ENCODE results near the gene C4BPA.

C4BPA gene

DNA sequence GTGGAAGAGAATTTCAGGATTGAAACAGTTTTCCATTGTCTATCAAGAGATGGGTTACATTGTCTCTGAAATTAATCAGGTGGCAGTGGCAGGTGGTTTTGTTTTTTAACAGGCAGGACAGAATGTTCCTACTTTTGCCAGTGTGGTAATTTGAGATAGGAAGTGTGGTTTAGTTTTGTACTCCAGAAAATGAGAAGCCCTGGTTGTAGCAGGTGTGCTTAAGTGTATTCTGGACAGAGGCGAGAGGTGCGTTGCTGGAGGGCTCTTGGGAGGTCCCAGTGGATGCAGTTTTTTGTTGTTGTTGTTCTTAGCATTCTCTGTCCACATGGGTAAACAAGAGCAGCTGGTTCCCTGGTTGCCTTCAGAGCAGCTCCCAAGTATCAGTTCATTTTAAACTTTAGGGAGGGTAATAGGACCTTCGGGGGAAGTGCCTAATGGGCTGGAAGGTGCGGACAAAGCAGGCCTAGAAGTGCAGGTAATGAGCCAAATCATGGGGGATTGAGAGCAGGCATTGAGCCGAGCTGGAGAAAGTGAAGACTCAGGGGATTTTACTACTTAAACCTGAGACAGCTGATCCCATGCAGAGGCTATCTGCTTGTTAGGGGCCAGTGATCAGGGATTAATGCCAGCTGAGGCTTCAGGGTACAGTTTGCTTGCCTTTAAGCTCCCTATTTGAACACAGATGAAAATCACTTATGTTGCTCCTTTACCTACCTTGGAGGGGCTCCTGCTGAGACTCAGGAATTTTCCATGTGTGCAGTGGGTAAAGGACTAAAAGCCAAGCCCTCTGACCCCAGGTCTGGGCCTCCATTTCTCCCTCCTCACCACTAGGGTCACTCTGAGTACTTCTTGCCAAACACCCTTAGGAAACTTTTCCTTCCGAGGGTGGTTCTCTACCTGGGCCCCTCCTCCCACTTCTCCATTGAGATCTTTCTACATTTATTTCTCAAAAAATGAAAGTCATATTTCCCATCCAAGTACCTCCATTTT lies 44.9 kb upstream of the C4BPA start:
- TF ChIP-seq, protein P1, sequence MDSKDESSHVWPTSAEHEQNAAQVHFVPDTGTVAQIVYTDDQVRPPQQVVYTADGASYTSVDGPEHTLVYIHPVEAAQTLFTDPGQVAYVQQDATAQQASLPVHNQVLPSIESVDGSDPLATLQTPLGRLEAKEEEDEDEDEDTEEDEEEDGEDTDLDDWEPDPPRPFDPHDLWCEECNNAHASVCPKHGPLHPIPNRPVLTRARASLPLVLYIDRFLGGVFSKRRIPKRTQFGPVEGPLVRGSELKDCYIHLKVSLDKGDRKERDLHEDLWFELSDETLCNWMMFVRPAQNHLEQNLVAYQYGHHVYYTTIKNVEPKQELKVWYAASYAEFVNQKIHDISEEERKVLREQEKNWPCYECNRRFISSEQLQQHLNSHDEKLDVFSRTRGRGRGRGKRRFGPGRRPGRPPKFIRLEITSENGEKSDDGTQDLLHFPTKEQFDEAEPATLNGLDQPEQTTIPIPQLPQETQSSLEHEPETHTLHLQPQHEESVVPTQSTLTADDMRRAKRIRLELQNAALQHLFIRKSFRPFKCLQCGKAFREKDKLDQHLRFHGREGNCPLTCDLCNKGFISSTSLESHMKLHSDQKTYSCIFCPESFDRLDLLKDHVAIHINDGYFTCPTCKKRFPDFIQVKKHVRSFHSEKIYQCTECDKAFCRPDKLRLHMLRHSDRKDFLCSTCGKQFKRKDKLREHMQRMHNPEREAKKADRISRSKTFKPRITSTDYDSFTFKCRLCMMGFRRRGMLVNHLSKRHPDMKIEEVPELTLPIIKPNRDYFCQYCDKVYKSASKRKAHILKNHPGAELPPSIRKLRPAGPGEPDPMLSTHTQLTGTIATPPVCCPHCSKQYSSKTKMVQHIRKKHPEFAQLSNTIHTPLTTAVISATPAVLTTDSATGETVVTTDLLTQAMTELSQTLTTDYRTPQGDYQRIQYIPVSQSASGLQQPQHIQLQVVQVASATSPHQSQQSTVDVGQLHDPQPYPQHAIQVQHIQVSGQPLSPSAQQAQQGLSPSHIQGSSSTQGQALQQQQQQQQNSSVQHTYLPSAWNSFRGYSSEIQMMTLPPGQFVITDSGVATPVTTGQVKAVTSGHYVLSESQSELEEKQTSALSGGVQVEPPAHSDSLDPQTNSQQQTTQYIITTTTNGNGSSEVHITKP (tag by site-specific recombination; IDR thresholded peaks at IDR 0.05) = no peak
- TF ChIP-seq ZNF549 (tag by site-specific recombination; IDR thresholded peaks at IDR 0.05) = no peak
- TF ChIP-seq ZNF768 (tag by site-specific recombination; IDR thresholded peaks at IDR 0.05) = no peak
- no peak for TF ChIP-seq ZSCAN23 (tag by site-specific recombination; IDR thresholded peaks at IDR 0.05)
- no peak for TF ChIP-seq ZBTB8A (tag by site-specific recombination; IDR thresholded peaks at IDR 0.05)
- Histone ChIP-seq H3K27ac (ENCODE audit: extremely low read depth, low read depth, low read length) (no peak overlapping the region), H3K9me3 (ENCODE audit: control insufficient read depth, insufficient read depth, low read depth, low read length) (no peaks in the 10 kb centered on the region), H3K4me3 (ENCODE audit: low read depth, low read length) (no peak overlapping the region), H3K4me1 (ENCODE audit: control insufficient read depth, insufficient read depth, low read length) (no peaks in the 10 kb centered on the region), H3K36me3 (ENCODE audit: control insufficient read depth in 2 of 2, insufficient read depth in 1 of 2, low read length in 2 of 2) (peaks cover 0 to 28% of the 10 kb centered on the region in 2 experiments; a peak in 1 of 3 replicates)
- ChIA-PET CTCF (interaction anchor here (0.6 to 1.6 kb wide), 3 partner anchors 11 to 440 kb away, joined by 3 to 4 read pairs (median 3); no protein-coding TSS in a partner anchor), POLR2A (no interaction called here)

DNA sequence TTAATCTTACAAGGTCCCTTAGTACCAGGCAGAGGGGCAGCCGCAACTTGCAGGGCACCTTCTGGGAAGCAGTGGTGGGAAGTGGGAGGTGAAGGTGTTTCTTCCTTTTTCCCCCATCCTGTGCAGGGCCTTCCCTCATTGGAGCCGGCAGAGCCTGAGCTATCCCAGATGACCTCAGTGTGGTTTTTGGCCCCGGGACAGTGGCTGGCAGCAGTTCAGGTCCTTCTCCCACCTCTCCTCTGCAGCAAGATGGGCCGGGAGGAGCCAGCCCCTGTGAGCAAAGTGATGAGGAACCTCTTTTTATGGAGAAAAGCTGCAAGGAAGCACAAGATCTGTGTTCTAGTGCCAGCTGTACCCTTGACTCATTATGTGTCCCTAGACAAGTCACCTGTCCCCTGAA lies 44.2 kb upstream of the C4BPA start:
- CTCF ChIA-PET = interaction anchor here (0.6 to 1.6 kb wide), 7 partner anchors 10 to 440 kb away, joined by 3 to 6 read pairs (median 4); no protein-coding TSS in a partner anchor
- Histone ChIP-seq H3K27ac (ENCODE audit: extremely low read depth, low read depth, low read length) (no peak overlapping the region), H3K4me1 (ENCODE audit: control insufficient read depth, insufficient read depth, low read length) (no peaks in the 10 kb centered on the region), H3K9me3 (ENCODE audit: control insufficient read depth, insufficient read depth, low read depth, low read length) (no peaks in the 10 kb centered on the region), H3K4me3 (ENCODE audit: low read depth, low read length) (no peak overlapping the region), H3K36me3 (ENCODE audit: control insufficient read depth in 2 of 2, insufficient read depth in 1 of 2, low read length in 2 of 2) (peaks cover 0 to 33% of the 10 kb centered on the region in 2 experiments; a peak in 1 of 3 replicates)
- POLR2A ChIA-PET = interaction anchor here (0.6 kb wide), 2 partner anchors 17 to 802 kb away, joined by 3 to 4 read pairs; no protein-coding TSS in a partner anchor
- TF ChIP-seq ZNF473 (tag by site-specific recombination; IDR thresholded peaks at IDR 0.05) (no peak), ZNF664 (tag by site-specific recombination; IDR thresholded peaks at IDR 0.05) (no peak), ZFP69B (tag by site-specific recombination; IDR thresholded peaks at IDR 0.05) (no peak), ZNF530 (tag by site-specific recombination; IDR thresholded peaks at IDR 0.05; ENCODE audit: low read depth) (no peak), ZSCAN23 (tag by site-specific recombination; IDR thresholded peaks at IDR 0.05) (no peak), KLF8 (tag by site-specific recombination; IDR thresholded peaks at IDR 0.05) (no peak), KLF9 (tag by site-specific recombination; IDR thresholded peaks at IDR 0.05; ENCODE audit: low read depth) (no peak), PRDM1 (tag by site-specific recombination; IDR thresholded peaks at IDR 0.05) (no peak), ZBTB1 (tag by site-specific recombination; IDR thresholded peaks at IDR 0.05) (no peak), ZNF391 (tag by site-specific recombination; IDR thresholded peaks at IDR 0.05; ENCODE audit: borderline replicate concordance, low read depth) (no peak), ZNF768 (tag by site-specific recombination; IDR thresholded peaks at IDR 0.05) (no peak)
- TF ChIP-seq, protein P2, sequence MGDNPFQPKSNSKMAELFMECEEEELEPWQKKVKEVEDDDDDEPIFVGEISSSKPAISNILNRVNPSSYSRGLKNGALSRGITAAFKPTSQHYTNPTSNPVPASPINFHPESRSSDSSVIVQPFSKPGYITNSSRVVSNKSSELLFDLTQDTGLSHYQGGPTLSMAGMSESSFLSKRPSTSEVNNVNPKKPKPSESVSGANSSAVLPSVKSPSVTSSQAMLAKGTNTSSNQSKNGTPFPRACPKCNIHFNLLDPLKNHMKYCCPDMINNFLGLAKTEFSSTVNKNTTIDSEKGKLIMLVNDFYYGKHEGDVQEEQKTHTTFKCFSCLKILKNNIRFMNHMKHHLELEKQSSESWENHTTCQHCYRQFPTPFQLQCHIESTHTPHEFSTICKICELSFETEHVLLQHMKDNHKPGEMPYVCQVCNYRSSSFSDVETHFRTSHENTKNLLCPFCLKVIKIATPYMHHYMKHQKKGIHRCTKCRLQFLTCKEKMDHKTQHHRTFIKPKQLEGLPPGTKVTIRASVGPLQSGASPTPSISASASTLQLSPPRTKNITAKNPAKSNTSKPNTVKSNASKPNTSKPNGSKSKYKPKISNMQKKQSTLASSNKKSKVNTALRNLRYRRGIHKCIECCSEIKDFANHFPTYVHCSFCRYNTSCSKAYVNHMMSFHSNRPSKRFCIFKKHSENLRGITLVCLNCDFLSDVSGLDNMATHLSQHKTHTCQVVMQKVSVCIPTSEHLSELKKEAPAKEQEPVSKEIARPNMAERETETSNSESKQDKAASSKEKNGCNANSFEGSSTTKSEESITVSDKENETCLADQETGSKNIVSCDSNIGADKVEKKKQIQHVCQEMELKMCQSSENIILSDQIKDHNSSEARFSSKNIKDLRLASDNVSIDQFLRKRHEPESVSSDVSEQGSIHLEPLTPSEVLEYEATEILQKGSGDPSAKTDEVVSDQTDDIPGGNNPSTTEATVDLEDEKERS (tag by site-specific recombination; IDR thresholded peaks at IDR 0.05) = no peak
- TF ChIP-seq, protein P3, sequence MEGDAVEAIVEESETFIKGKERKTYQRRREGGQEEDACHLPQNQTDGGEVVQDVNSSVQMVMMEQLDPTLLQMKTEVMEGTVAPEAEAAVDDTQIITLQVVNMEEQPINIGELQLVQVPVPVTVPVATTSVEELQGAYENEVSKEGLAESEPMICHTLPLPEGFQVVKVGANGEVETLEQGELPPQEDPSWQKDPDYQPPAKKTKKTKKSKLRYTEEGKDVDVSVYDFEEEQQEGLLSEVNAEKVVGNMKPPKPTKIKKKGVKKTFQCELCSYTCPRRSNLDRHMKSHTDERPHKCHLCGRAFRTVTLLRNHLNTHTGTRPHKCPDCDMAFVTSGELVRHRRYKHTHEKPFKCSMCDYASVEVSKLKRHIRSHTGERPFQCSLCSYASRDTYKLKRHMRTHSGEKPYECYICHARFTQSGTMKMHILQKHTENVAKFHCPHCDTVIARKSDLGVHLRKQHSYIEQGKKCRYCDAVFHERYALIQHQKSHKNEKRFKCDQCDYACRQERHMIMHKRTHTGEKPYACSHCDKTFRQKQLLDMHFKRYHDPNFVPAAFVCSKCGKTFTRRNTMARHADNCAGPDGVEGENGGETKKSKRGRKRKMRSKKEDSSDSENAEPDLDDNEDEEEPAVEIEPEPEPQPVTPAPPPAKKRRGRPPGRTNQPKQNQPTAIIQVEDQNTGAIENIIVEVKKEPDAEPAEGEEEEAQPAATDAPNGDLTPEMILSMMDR (tag by site-specific recombination; IDR thresholded peaks at IDR 0.05) = no peak
- TF ChIP-seq, protein P4, sequence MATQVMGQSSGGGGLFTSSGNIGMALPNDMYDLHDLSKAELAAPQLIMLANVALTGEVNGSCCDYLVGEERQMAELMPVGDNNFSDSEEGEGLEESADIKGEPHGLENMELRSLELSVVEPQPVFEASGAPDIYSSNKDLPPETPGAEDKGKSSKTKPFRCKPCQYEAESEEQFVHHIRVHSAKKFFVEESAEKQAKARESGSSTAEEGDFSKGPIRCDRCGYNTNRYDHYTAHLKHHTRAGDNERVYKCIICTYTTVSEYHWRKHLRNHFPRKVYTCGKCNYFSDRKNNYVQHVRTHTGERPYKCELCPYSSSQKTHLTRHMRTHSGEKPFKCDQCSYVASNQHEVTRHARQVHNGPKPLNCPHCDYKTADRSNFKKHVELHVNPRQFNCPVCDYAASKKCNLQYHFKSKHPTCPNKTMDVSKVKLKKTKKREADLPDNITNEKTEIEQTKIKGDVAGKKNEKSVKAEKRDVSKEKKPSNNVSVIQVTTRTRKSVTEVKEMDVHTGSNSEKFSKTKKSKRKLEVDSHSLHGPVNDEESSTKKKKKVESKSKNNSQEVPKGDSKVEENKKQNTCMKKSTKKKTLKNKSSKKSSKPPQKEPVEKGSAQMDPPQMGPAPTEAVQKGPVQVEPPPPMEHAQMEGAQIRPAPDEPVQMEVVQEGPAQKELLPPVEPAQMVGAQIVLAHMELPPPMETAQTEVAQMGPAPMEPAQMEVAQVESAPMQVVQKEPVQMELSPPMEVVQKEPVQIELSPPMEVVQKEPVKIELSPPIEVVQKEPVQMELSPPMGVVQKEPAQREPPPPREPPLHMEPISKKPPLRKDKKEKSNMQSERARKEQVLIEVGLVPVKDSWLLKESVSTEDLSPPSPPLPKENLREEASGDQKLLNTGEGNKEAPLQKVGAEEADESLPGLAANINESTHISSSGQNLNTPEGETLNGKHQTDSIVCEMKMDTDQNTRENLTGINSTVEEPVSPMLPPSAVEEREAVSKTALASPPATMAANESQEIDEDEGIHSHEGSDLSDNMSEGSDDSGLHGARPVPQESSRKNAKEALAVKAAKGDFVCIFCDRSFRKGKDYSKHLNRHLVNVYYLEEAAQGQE (tag by site-specific recombination; IDR thresholded peaks at IDR 0.05) = no peak
- TF ChIP-seq, protein P5, sequence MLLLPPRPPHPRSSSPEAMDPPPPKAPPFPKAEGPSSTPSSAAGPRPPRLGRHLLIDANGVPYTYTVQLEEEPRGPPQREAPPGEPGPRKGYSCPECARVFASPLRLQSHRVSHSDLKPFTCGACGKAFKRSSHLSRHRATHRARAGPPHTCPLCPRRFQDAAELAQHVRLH (tag by site-specific recombination; IDR thresholded peaks at IDR 0.05) = no peak

Data from HEK293 (cell line).